GM23248 (cell line): ENCODE results near the gene ANO10. TPM values are rescaled to one million over a fixed set of nuclear protein-coding genes. Genes with fewer than 3 reads are reported as not detected.

Experiments
- DNase-seq: peaks from one replicate; pipeline ENCODE4 v3.0.0-alpha.2; 2015
- H2AFZ ChIP-seq: fragments of 200-600 bp; sonication (generic); 2 replicates; pipeline ENCODE4 v1.6.1; 2016; ENCODE audit warnings: antibody characterized with exemption
- H3F3A ChIP-seq: fragments of 200-600 bp; sonication (generic); 2 replicates; pipeline ENCODE4 v1.6.1; 2016; ENCODE audit warnings: mild to moderate bottlenecking, antibody characterized with exemption, mixed run types; ENCODE audit not compliant: insufficient read depth
- H3K27ac ChIP-seq: fragments of 200-600 bp; sonication (generic); 2 replicates; pipeline ENCODE4 v1.5.1; 2016; ENCODE audit warnings: mild to moderate bottlenecking
- H3K27me3 ChIP-seq: fragments of 200-600 bp; sonication (generic); replicated peaks from 2 replicates; pipeline ENCODE4 v1.6.1; 2016; ENCODE audit warnings: mild to moderate bottlenecking; ENCODE audit not compliant: insufficient read depth
- H3K36me3 ChIP-seq: fragments of 200-600 bp; sonication (generic); 2 replicates; pipeline ENCODE4 v1.6.1; 2016; ENCODE audit warnings: low read depth, mild to moderate bottlenecking
- H3K4me1 ChIP-seq: fragments of 200-600 bp; sonication (generic); 2 replicates; pipeline ENCODE4 v1.6.1; 2016; ENCODE audit warnings: mild to moderate bottlenecking; ENCODE audit not compliant: insufficient read depth
- H3K4me2 ChIP-seq: fragments of 200-600 bp; sonication (generic); one replicate; pipeline ENCODE4 v1.6.1; 2016; ENCODE audit warnings: mild to moderate bottlenecking; ENCODE audit not compliant: unreplicated experiment
- H3K4me3 ChIP-seq: fragments of 200-600 bp; sonication (generic); 2 replicates; pipeline ENCODE4 v1.5.1; 2016; ENCODE audit warnings: mild to moderate bottlenecking
- H3K79me2 ChIP-seq: fragments of 200-600 bp; sonication (generic); 2 replicates; pipeline ENCODE4 v1.6.1; 2016; ENCODE audit warnings: mild to moderate bottlenecking; ENCODE audit not compliant: insufficient read depth
- H3K9ac ChIP-seq: fragments of 200-600 bp; sonication (generic); 2 replicates; pipeline ENCODE4 v1.6.1; 2016; ENCODE audit warnings: mild to moderate bottlenecking
- H3K9me2 ChIP-seq: fragments of 200-600 bp; sonication (generic); 2 replicates; pipeline ENCODE4 v1.6.1; 2016; ENCODE audit warnings: mixed run types, mild to moderate bottlenecking, moderate library complexity; ENCODE audit not compliant: insufficient read depth
- H3K9me3 ChIP-seq: fragments of 200-600 bp; sonication (generic); one replicate; pipeline ENCODE4 v1.6.1; 2017; ENCODE audit warnings: low read depth
- H4K20me1 ChIP-seq: fragments of 200-600 bp; sonication (generic); 2 replicates; pipeline ENCODE4 v1.6.0; 2016; ENCODE audit not compliant: insufficient read depth
- EZH2 ChIP-seq: fragments of 200-600 bp; sonication (generic); IDR thresholded peaks from 2 replicates; pipeline ENCODE4 v1.6.1; 2018; ENCODE audit warnings: antibody characterized with exemption, mild to moderate bottlenecking; ENCODE audit not compliant: insufficient read depth, poor library complexity, severe bottlenecking
- EZH2phosphoT487 ChIP-seq: fragments of 200-600 bp; sonication (generic); IDR thresholded peaks from 2 replicates; pipeline ENCODE4 v1.6.1; 2018; ENCODE audit warnings: antibody characterized with exemption, moderate library complexity, mild to moderate bottlenecking, low read depth; ENCODE audit not compliant: insufficient read depth
- WGBS, 2 experiments: methylation state at CpG; one replicate each; pipeline ENCODE4 v1.1.6; 2015 to 2017; ENCODE audit warnings: low lambda C conversion rate in 2 of 2, low coverage in 1 of 2; ENCODE audit errors: missing lambda C conversion rate in 2 of 2; 5-methylcytosine and 5-hydroxymethylcytosine counted together
- in situ Hi-C: fragments of 300-500 bp; cut with MboI; formaldehyde crosslinking; loops from 2 replicates; pipeline ENCODE4 v1.15.0; 2020
- polyA plus RNA-seq: library from polyadenylated mRNA; unstranded; fragments of >200 nt; fragmentation: Nextera tagmentation; extraction: Ambion mirVana; gene quantifications from 2 replicates; pipeline ENCODE4 v1.2.1, GENCODE V29; 2016
- total RNA-seq: library from RNA; depleted of rRNA; stranded (reverse); fragments of >200 nt; shearing (Covaris generic); gene quantifications from 2 replicates; pipeline ENCODE4 v1.2.3, GENCODE V29; 2014

The ANO10 gene
- total and polyA plus RNA-seq, 2 experiments from 2014 or later, result 51.1 to 73.2 TPM

DNA sequence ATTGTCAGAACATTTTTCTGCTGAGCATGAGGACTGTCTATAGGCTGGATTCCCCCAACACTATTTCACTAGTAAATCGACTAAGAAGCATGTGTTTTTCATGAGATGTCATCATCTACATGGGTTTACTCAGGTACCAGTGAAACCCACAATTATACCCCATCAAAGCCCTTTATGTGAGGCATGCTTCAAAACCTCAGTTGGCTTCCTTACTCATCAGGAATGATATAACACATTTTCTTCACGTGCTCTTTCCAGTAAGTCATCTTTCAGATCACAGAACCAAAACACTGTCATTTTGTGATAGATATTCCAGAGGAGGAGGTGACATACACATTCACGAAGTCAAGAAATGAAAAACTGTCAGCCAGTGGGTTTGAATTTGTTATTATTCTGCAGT is 116.5 kb downstream of the ANO10 start:
- H3K4me1 ChIP-seq, result peaks cover 9% of the 10 kb centered on the region
- H3K27ac ChIP-seq, result peak overlapping the region; percentile 34
- no peaks in the 10 kb centered on the region for H3K36me3 ChIP-seq
- no peaks in the 10 kb centered on the region for H3K27me3 ChIP-seq
- no peaks in the 10 kb centered on the region for H4K20me1 ChIP-seq
- no peaks in the 10 kb centered on the region for H3K79me2 ChIP-seq
- no peaks in the 10 kb centered on the region for H3K9me3 ChIP-seq
- 16 to 20% methylated on average over 3 of the region's 3 CpGs for WGBS, 2 experiments
- peak overlapping the region; percentile 18; the same call in 1 of the 2 replicates for H3K9ac ChIP-seq
- in situ Hi-C loops, result loop anchor here (25.0 kb wide), 1 partner anchor 543 kb away; no protein-coding TSS in a partner anchor
- TF ChIP-seq EZH2phosphoT487, result no peak
- TF ChIP-seq EZH2, result no peak
- no peak overlapping the region for H3K4me3 ChIP-seq
- H2AFZ ChIP-seq, result no peak overlapping the region
- H3F3A ChIP-seq, result peaks cover 12% of the 10 kb centered on the region
- peak overlapping the region; percentile 7 for H3K4me2 ChIP-seq
- no peaks in the 10 kb centered on the region for H3K9me2 ChIP-seq
- DNase-seq, result peak; percentile 82

DNA sequence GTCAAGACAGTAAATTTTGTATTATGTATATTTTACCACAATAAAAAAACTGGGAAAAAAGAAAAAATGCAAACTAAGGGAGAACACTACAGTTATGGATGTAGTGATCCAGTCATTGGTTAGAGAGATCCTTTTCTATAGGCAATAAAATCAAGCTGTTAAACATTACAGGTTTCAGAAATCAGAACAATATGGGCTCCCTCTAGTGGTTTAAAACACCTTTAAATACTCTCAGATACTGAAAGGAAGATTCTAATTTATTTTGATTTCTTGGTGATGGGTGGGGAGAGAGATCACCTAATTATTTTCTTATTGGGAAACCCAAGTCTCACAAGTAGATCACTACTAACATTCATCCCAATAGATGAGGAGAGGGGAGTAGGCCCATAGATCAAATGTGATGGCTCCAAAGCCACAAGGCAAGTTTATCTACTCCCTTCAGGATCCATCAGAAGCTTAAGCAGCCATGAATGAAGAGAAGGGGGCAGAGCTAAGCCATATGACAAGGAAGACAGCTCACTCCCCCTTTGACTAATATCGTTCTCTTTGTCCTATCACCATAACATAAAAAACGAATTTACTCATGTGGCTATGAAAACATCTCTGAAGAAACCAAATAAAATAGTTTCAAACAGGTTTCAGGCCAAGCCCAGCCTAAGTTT is 118.6 kb downstream of the ANO10 start:
- in situ Hi-C loops, result loop anchor here (25.0 kb wide), 1 partner anchor 541 kb away; no protein-coding TSS in a partner anchor
- DNase-seq, result peak; percentile 48
- no peak for TF ChIP-seq EZH2phosphoT487

DNA sequence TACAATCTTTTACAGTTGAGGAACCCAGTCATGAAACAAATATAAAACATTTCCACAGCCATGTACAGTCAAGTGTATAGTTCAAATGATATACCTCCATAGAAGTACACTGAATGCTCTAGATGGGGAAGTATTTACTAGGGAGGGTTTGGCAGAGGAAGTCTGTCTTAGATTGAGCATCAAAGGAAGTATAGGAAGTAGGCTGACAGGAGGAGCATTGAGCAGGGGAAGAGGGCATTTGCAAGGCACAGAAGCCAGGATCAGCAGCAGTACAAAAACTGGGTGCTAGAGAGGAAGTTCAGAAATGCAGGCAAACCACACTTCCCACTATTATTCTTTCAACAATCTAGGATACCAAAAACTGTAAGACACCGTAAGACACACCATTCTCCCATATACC is 122.6 kb downstream of the ANO10 start:
- H3K36me3 ChIP-seq, result no peaks in the 10 kb centered on the region
- no peaks in the 10 kb centered on the region for H3K27me3 ChIP-seq
- H3F3A ChIP-seq, result peaks cover 12% of the 10 kb centered on the region; the same call in 1 of the 2 replicates
- 100% methylated on average over 1 of the region's 1 CpG for WGBS, 2 experiments
- H3K4me1 ChIP-seq, result peaks cover 18% of the 10 kb centered on the region
- in situ Hi-C loops, result loop anchor here (10.0 kb wide), 1 partner anchor 334 kb away; no protein-coding TSS in a partner anchor
- H3K9me2 ChIP-seq, result no peaks in the 10 kb centered on the region
- no peaks in the 10 kb centered on the region for H4K20me1 ChIP-seq
- no peak overlapping the region for H3K4me3 ChIP-seq
- no peaks in the 10 kb centered on the region for H3K79me2 ChIP-seq
- DNase-seq, result no peak
- no peaks in the 10 kb centered on the region for H3K9me3 ChIP-seq
- no peak overlapping the region for H2AFZ ChIP-seq
- no peak overlapping the region for H3K27ac ChIP-seq
- TF ChIP-seq EZH2phosphoT487 (no peak), EZH2 (no peak)
- no peak overlapping the region for H3K9ac ChIP-seq
- H3K4me2 ChIP-seq, result no peak overlapping the region

More for the DNA sequence above, 118.6 kb downstream of the ANO10 start:
- Histone ChIP-seq H3K79me2 (no peaks in the 10 kb centered on the region), H3K9me2 (no peaks in the 10 kb centered on the region), H4K20me1 (no peaks in the 10 kb centered on the region), H3K9me3 (no peaks in the 10 kb centered on the region), H3K27ac (no peak overlapping the region), H3F3A (peaks cover 12% of the 10 kb centered on the region), H3K4me2 (no peak overlapping the region), H3K9ac (no peak overlapping the region), H2AFZ (no peak overlapping the region), H3K27me3 (no peaks in the 10 kb centered on the region), H3K36me3 (no peaks in the 10 kb centered on the region), H3K4me3 (no peak overlapping the region), H3K4me1 (peaks cover 10% of the 10 kb centered on the region)
- WGBS, 2 experiments, result 21% methylated on average over 2 of the region's 2 CpGs

DNA sequence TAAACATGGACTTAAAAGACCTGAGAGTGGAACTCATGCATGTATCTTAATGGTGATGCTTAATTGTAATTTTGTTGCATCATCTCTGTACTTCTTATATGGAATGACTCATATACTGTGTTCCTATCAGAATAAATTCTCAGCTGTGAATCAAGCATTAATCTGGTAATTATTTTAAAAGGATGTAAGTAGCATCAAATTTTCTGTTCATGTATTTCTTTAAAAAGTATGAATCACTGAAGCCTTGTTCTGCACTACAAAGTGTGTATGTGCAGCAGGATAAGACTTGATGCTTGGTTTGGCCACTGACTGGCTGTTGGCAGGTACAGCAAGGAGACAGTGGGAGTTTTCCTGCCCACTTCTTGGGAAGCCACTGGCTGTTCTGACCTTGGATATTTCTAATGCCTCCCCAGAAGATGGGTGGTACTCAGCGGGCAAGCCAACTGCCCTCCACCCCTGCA is 123.9 kb downstream of the ANO10 start:
- Histone ChIP-seq H3F3A (peaks cover 12% of the 10 kb centered on the region; the same call in 1 of the 2 replicates), H3K36me3 (no peaks in the 10 kb centered on the region), H3K79me2 (no peaks in the 10 kb centered on the region), H3K27me3 (no peaks in the 10 kb centered on the region), H3K4me1 (peaks cover 18% of the 10 kb centered on the region), H3K27ac (peak overlapping the region; percentile 23; the same call in 1 of the 2 replicates), H3K9me3 (no peaks in the 10 kb centered on the region), H3K9me2 (no peaks in the 10 kb centered on the region), H2AFZ (no peak overlapping the region), H3K4me2 (no peak overlapping the region), H3K9ac (no peak overlapping the region), H4K20me1 (no peaks in the 10 kb centered on the region), H3K4me3 (no peak overlapping the region)
- WGBS, 2 experiments, result 95 to 100% methylated on average over 1 of the region's 1 CpG
- no peak for TF ChIP-seq EZH2
- no peak for TF ChIP-seq EZH2phosphoT487
- peak; percentile 61 for DNase-seq
- in situ Hi-C loops, result loop anchor here (10.0 kb wide), 1 partner anchor 333 kb away; no protein-coding TSS in a partner anchor
